ENCODE results near the gene AHNAK.
"Not testable (repeated sequence)": the region's sequence is repeated elsewhere in the genome, so short reads cannot be mapped to it uniquely, and the experiment has no call there.

The AHNAK gene

GRCh38 chr11:62571493-62571892 lies 24.9 kb upstream of the AHNAK start:
- not testable (repeated sequence) for DNase-seq (ENCODE audit: low spot score)

GRCh38 chr11:62570903-62571302 lies 24.3 kb upstream of the AHNAK start:
- not testable (repeated sequence) for DNase-seq (ENCODE audit: low spot score)

DNA sequence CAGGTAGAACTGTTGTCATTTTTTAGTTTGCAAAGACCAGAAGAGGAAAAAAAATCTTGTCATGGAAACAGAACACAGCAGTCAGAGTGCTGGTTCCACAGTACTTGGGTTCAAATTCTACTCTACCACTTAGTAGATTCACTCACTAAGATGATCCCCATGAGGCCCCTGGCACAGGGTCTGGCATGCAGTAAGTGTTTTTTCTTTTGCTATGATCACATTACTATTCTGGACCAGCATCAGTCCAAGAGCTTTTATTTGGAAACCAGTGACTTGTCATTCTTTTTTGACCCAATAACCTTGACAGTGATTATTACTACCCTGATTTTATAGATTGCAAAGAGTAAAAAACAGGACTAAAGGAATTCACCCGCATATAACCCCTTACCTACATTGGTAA lies 23.0 kb upstream of the AHNAK start:
- no peak for DNase-seq (ENCODE audit: low spot score)

GRCh38 chr11:62567018-62567633 lies 20.5 kb upstream of the AHNAK start:
- DNase-seq (ENCODE audit: low spot score): no peak

DNA sequence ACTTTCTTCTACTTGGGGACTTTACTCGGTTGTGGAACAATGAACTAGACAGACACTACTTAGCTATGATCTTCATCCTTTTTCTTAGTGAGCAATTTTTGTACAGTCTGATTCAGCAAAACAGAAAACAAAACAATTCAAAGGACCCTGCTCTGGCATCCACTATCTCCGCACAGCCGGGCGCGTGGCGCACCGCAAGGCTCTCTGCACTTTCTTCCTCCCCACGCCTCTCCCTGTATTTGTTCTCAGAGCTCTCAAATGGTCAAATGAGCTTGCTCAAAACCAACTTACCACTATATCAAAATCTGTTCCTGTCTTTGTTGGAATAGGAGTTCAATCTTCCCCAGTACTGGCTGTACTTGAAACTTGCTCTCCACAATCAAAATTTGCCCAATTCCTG lies 19.6 kb upstream of the AHNAK start:
- DNase-seq (ENCODE audit: low spot score): no peak

DNA sequence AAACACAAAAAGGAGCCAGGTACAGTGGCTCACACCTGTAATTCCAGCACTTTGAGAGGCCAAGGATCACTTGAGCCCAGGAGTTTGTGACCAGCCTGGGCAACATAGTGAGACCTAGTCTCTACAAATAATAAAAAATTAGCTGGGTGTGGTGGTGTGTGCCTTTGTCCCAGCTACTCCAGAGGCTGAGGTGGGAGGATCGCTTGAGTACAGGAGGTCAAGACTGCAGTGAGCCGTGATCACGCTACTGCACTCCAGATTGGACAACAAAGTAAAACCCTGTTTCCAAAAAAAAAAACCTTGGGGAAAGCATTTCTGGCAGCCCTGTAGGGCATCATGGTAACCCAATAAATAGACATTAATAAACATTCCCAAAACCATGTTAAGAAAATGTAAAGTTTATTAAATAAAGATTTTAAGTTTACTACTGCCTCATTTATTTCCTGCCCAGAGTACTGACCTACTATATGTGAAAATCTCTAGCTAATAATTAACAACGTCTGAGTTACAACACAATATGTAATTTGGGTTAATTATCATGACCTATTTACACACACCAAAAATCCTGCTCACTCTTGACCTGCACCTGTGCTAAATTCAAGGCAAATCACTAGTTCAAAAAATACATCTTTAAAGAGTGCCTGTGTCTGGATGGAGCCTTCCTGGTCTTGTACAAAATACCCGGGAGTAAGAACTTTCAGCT lies 18.6 kb upstream of the AHNAK start:
- no peak for DNase-seq (ENCODE audit: low spot score)

GRCh38 chr11:62561677-62562230 lies 15.1 kb upstream of the AHNAK start:
- not testable (repeated sequence) for DNase-seq (ENCODE audit: low spot score)

DNA sequence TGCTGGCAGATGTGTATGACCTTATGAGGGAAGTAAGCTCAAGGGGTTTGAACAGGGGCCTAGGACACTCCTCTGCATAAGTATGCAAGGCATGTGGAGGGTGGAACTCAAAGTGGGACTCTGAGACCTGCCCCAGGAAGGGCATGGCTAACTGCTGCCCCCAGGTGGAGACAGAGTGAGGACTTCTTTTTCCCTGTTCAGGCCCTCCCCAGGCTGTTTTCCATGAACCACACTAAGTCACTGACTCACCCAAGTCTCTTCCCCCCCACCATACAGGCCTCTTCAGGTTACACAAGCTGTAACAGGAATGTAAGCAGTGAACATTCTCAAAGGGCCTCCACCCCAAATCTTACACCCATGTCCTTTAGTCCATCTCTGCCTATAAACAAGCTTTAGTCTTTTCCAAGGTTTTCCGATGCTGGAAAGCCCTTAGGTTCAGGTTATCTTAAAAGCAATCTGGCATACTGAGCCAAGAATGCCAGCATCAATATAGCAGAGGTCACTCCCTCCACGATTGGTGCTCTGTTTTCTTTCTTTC lies 14.0 kb upstream of the AHNAK start:
- DNase-seq (ENCODE audit: low spot score): peak; percentile 95

DNA sequence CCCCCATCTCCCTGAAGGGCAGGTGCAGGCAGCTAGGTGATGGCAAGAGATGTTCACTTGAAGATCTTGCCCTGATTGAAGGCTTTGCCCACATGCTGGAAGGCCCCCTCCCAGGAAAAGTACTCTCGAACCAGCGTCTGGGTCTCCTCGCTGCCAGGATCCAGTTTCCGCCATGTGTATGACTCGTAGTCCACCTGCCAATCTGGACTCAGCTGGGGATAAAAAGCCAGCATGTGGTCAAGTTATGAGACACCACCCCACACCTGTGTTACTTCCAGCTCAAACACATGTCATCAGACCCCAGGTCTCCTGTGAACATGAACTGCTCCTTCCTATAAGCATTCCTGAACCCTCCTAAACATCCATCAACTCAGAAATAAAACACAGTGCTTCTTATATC lies 13.0 kb upstream of the AHNAK start:
- not testable (repeated sequence) for DNase-seq (ENCODE audit: low spot score)

- DNase-seq (ENCODE audit: low spot score): no peak
Observed at GRCh38 chr11:62559204-62559603, 12.6 kb upstream of the AHNAK start.

DNA sequence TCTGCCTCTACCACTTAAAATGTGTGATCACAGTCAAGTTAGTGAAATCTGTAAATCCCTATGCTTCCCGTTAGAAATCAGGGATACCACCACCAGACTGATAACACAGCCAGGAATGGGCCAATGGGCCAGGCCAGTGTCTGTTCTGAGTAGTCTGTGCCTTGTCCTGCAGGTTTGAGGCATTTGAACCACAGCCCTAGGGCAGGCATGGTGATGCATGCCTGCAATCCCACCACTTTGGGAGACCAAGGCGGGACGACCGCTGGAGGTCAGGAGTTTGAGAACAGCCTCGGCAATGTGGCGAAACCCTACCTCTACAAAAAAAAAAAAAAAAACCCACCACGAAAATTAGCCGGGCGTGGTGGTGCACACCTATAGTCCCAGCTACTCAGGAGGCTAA lies 12.1 kb upstream of the AHNAK start:
- DNase-seq (ENCODE audit: low spot score): no peak

DNA sequence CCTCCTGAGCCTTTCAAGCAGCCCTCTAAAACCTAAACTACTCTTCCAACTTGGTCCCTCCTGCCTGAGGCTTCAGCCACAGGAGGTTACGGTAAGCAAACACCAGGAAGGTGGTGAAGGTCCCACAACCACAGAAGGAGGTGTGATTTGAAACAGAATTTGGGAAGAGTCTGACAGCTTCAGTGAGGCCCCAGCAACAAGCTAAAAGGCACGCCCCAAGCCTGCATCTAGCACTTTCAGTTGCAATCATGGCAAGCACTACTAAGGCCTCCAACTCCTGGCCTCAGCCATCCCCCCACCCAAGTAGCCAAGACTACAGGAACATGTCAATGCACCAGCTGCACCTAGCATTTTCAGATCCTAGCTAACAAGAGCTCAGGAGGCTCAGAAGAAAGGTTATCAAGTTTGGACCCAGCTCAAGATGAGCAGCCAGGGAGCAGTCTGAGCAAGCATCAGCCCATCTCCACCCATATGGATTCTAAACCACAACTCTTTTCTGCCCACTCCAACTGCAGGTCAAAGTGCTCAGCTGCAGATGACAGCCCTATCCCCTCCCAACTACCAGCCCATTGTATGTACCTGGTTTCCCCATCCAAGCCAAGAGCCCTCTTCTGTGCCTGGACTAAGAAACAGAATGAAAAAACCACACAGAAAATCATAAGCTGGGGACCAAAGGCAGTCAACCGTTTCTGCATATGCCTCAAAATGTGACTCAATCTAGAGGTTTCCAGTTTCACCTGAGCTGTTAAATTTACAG lies 10.4 kb upstream of the AHNAK start:
- no peak for DNase-seq (ENCODE audit: low spot score)

DNA sequence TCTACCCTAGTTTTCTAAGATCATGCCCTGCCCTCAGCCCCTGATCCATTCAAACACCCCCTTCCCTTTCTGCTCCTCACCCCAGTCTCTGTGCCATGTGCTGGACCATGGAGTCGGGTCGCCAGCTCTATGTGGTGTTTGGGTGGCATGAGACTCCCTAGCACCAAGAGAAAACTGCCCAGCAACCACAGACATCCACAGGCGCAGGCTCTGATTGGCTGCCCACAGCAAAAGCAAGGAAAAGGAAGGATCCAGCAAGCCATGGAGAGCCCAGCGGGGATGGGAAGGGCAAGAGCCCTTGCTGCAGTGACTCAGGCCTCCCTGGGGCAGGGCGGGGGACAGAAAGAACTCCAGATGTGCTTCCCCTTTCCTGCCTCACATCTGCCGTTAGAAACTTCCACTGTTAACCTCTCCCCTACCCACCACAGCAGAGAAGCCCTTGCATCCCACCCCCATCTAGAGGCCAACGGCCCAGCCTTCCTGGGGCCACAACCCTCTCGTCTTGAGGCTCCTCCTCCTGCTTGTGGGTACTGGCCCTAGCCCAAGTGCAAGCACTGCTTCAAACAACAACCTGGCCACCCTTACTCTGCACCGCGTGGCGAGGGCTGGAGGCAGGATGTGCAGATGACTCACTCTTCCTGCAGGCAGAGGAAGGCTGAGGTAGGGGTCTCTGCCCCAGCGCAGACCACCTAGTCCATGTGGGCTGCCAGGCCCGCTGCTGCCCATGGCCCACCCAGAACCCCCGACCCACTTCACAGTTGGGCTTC lies 9.7 kb upstream of the AHNAK start:
- DNase-seq (ENCODE audit: low spot score): peak; percentile 98

GRCh38 chr11:62555464-62556107 lies 9.0 kb upstream of the AHNAK start:
- no peak for DNase-seq (ENCODE audit: low spot score)

- no peak for DNase-seq (ENCODE audit: low spot score)
Observed at GRCh38 chr11:62554387-62555167, 8.0 kb upstream of the AHNAK start.

- DNase-seq (ENCODE audit: low spot score): peak; percentile 67
Observed at GRCh38 chr11:62553839-62554361, 7.3 kb upstream of the AHNAK start.

GRCh38 chr11:62553080-62553838 lies 6.7 kb upstream of the AHNAK start:
- DNase-seq (ENCODE audit: low spot score): peak; percentile 88

GRCh38 chr11:62552485-62553079 lies 6.0 kb upstream of the AHNAK start:
- no peak for DNase-seq (ENCODE audit: low spot score)

GRCh38 chr11:62550478-62550877 lies 3.9 kb upstream of the AHNAK start:
- DNase-seq (ENCODE audit: low spot score): not testable (repeated sequence)
